Activated CD4-positive, alpha-beta T cell treated with anti-CD3 and anti-CD28 coated beads, Interleukin-10, Interleukin-2, amounts not matched to agents 100 ng/mL and 50 ng/mL, durations not matched to agents 16 hours and 8 hours (primary cell): Measurements from ENCODE around the gene SERPINB5.
A peak's percentile ranks its signal among the peaks of the same experiment; 100 is the strongest.

ENCODE experiments used
- DNase-seq: peaks from one replicate; pipeline ENCODE4 v3.0.0-alpha.2; 2020

The SERPINB5 gene

DNA sequence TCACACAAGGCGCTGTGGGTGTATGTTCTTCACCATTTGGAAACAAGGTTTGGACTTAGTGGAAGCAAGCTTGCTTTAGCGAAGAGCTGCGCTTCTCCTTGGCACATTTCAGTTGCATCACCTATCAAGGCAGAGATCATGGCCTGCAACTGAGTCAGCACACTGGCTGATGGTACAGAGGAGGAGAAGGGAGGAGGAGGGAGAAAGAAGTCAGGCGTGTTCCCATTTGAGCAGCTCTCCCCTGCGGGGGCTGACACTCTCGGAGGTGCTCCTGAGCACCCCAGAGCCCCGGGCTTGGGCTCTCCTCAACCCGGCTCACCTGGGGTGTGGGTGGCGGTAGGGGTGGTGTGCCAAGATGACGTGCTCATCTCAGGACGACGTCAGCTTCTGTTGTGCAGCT, 6.0 kb upstream of the SERPINB5 start:
- no peak for DNase-seq

DNA sequence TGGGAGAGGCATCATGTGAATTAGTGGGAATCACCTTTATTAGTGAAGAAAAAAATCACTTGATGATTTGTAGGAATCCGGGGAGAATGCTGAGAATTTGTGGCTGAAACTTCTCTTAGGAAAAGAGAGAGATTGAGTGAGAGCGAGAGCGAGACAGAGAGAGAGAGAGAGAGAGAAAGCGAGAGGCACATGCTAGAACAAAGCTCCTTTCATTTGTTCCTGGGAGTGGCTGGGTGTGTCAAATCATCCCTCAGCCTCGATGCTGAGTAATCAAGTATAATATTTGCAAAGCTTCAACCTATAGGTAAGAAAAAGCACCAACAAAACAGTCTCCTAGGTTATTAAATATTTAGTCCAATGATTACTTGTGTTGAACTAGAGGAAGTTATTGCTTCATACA, 4.4 kb upstream of the SERPINB5 start:
- DNase-seq, result peak; percentile 4

DNA sequence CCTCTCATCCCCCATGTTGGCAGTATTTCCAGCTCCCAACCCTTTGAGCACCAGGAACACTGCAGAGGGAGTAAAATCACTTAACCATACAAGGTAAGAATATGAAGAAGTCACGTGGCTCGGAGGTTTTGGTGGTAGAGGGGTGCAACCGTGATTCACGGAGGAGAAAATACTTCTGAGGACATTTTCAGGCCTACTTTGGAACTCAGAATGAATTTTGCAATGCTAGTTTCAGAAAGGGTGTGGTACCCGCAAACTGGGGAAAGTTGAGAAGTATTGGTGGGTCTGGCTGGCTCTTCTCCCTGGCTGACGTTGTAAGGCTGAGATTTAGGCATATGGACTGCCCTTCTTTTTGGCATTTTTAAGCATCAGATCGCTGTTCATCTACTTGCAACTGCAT, 442 bp downstream of the SERPINB5 start:
- DNase-seq, result no peak

DNA sequence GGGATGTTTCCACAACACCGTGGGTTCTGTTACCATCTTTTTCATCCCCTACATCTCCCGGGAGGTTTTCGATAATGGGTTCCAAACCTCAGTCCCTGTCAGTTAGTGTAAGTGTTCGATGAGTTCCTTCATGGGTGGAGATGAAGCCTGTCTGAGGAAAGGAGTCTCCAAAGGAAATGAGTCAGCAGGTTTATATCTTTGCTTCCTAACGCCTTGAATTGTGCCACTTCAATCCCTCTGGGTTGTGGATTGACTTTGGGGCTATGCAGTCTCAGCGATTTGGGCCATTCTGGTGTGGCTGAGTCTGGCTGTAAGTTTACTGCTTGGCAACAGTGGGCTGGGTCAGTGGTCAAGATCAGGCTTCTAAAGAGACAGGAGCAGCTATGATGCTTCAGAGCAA, 1.2 kb downstream of the SERPINB5 start:
- DNase-seq, result no peak

DNA sequence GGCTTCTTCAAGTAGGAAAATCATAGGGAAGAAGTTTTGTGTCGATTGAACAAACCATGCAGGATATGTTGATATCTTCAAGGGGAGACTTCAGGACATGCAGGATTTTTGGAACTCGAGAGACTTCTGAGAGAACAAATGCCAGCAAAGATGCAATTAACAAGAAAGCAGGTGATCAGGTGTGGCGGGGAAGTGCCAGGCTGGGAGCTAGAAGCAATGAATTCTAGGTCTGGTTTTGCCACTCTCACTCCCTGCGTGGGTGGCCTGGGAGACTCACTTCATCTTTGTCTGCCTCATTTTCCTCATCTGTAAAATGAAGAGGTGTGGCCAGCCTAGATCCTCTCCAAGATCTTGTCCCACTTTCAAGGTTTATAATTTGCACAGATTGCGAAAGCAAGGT, 3.1 kb downstream of the SERPINB5 start:
- DNase-seq, result no peak

DNA sequence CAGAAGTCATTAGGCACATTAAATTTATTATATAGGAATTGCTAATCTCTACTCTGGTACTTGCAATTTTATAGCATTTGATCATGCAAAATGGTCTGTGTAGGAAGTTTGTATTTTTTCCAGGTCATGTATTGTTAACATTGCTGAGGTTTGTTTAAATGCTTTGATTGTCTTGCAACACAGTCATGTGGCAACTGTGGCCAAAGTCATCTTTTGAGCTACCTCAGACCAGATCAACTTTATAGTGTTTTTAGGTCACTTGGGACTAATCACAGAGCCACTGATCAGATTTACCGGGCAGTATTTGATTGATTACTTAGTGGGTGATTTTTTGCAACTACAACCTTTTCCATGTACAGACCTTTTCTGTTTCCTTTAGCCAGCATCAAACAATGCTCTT, 3.7 kb downstream of the SERPINB5 start:
- DNase-seq, result no peak

DNA sequence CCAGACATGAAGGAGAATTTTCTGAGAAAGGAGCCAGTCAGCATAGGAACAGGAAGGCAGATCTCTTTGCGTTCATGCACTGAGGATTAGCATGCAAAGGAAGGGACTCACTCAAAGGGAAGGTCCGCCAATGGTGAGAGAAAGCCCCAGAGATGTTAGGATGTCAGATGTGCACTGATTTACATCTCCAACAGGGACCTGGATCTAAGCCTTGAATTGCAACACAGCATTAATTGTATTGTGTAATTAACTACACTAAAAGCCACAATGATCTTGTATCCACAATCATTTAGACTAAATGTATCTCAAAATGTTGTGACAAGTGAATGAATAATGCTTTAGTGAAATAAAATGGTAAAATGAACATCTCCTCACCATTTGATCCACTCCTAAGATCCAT, 4.2 kb downstream of the SERPINB5 start:
- no peak for DNase-seq

DNA sequence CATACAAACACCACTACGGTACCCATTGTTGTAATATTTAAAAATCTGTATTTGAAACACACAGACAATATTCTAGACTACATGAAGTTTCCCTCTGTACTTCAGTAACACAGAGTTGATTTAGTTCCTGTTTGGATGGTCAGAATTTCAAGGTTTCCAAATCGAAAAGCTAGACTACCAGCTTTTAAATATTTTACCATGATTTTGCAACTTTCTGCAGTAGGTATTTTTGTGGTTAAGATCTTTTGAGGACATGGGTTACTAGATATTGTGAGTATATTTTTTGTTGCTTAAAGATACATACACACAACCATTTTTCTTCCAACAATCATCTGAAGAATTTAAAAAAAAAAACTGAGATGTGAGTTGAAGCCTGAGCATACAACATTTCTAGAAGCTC, 10.9 kb downstream of the SERPINB5 start:
- no peak for DNase-seq

DNA sequence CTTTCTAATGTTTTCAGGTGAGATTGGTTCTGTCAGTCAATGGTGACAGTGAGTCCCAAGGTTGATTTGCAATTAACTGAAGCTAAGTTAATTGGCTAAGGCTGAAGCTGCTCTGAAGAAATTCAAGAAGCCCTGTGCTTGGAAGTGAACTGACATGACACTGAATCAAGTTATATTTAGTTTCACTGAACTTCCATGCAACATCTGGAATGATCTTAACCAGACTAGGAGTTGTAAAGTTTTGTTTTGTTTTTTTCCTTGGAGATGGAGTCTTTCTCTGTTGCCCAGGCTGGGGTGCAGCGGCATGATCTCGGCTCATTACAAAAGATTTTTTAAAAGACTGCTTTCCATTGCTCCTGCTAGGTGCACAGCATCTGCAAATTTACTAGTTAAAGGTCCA, 11.4 kb downstream of the SERPINB5 start:
- DNase-seq, result no peak

DNA sequence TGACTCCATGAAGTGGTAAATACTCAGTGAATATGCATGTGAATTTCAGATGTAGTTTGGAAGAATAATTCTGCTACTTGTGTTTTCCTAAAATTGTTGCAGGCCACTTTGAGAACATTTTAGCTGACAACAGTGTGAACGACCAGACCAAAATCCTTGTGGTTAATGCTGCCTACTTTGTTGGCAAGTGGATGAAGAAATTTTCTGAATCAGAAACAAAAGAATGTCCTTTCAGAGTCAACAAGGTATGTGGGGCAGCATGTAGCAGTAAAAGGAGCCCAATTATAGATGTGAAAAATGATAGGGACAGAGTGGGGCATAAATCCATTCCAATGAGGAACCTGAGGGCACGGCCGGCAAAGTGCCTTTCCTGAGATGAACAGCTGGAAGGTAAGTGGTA, 16.1 kb downstream of the SERPINB5 start:
- no peak for DNase-seq

DNA sequence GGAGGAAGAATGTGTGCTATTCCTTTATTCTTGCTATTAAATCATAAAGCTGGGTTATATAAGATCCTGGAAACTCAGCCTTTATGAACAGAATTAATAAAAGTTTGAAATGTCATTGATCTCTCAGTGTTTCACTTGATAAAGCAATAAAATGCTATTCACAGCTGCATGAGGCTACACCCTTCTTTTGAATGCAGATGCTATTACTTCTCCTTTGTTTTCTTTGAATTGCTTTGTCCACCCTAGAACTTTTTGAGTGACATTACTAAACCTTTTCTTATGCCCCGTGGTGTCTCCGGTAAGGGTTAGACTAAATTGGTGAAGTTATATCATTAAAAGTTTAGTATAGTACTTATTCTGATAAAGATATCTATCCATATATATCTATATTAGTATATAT, 18.9 kb downstream of the SERPINB5 start:
- DNase-seq, result no peak

DNA sequence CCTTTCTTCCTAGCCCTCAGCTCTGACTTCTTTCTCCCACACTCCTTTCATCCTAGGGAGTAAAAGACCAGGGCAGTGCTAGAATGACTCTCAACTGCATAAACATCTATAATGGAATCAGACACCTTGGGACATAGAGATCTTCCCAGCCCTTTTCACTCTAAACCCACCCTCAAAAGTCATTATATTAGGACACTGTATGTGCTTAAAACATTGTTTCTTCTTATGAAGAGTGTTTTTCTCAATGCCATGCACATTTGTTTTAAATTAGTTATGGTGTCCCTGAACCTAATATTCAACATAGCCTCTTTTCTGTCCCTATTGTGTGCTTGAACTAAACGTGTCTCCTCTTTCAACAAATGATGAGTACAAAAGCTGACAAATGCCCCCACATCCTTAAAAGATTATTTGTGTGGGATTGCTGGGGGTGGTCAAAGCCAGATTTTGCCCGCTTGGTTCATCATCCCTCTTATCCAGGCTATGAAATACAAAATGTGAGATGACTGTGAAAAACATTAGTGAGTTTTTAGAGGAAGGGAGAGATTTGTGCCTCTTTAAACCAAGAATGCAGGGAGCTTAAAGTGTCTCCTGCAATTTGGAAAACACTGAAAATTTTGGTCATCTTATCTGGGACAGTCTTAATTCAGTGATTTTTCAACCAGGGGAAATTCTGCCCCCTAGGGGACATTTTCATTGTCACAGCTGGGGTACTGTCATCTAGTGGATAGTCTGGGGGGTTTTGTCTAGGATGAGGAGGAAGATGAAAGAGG, 29.0 kb downstream of the SERPINB5 start:
- peak; percentile 50 for DNase-seq

DNA sequence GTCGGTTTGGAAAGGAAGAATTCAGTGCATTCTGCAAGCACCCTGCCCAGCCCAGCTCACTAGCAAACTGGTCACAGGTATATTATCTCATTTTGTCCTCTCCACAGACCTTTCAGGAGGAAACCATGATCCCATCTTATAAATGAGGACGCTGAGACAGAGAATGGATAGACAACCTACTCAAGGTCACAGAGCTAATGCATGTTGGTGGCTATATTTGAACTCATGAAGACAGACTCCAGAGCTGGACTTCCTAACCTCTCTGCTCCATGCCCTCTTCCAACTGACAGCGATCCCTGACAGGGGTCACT, 29.5 kb downstream of the SERPINB5 start:
- no peak for DNase-seq

DNA sequence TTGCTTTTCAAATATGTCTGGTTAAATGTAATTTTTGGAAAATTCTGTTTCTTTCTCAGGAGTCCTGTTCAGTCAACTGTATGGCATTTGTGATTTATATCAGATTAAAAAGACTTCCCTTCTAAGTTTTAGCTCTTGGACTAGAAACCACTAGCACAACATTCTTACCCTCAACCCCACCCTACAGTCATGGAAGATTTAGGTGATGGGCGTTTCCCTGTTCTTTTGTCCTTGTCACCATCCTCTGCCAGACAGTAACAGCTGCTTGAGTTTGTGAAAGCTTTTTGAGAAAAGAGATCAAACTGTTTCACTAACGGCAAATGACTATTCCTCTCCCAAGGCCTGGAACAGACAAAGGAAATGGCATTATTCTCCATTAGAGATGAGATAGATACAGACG, 31.8 kb downstream of the SERPINB5 start:
- no peak for DNase-seq

DNA sequence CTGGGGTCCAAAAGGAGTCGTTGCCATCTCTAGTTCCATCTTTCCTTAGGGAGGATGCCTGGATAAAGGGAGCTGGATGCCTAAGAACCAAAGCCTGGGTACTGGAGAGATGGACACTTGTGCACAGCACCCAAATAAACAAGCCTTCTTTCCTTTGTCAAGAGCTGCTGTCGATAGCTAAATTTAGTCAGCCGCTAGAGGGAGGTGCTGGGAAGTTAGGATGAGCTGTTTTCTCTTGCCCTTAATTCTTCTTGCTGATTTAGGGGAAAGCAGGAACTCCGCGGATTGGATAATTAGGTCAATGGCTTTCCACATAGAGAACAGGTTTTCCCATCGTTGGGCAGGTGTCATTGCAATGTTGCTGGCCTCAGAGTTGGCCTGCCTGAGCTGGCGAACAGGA, 34.5 kb downstream of the SERPINB5 start:
- DNase-seq, result peak; percentile 20

DNA sequence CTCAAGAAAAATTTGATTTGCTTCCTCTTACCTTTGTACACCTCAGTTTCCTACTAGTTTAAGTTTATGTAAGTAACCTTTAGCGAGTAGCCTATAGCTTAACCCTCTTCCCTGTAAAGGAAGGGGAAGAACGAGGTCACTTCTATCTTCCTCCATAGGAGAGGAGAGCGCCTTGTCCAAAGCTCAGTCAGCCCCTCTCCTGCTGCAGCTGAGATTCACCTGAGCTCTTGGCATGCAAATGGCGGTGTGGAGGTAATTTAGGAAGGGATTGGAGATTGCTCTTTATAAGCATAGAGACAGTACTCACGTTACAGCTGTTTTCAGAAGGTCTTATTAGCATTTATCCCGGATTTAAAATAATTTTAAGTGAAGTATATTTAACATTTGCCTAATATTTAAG, 37.6 kb downstream of the SERPINB5 start:
- no peak for DNase-seq

DNA sequence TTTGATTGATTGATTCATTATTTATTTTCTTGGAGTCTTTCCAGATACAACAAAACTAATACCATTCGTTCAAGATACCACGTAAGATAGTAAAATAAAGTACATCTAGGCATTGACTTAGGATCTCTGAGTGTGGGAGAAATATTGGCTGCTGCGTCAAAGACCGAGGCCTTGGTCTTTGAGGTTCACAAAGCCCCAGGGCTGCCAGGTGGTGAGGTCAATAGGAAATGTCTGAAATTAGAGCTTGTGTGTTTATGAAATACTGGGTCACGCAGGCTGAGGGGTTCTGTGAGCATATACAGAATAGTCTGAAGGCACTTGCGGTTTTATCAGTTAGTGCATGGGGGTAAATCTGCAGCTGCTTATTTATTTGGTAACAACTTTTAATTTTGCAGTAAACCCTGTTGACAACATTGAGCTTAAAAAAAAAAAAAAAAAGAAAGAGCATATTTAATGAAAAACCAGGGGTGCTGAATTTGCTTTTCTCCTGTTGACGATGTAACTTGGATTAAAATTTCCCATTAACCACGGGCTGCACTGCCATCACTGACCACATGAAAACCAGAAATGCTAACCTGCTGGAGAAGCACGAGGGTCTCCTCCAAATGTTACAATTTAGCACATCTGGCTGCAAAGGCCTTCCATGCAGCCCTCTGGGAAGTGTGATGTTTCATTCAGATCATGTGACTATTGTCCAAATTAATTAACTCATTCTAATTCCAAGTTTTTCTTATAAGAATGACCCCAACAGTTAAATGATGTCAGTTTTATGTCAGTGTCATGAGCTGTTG, 38.3 kb downstream of the SERPINB5 start:
- DNase-seq, result no peak

DNA sequence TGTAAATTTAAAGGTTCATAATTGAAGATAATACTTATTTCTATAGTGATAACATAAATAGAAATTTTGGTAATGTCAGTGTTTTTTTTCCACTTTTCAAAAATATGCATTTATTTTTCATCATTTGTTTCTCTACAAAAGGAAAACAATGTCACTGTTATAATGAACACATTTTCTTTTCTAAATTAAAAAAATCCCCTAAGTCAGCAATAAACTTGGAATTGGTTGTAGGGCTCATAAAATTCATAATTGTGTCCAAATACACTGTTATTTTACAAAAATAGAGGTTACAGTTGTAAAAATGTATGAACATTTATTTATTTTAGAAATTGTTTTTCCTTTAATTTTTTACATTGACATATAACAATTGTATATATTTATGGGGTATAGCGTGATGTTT, 39.0 kb downstream of the SERPINB5 start:
- no peak for DNase-seq

DNA sequence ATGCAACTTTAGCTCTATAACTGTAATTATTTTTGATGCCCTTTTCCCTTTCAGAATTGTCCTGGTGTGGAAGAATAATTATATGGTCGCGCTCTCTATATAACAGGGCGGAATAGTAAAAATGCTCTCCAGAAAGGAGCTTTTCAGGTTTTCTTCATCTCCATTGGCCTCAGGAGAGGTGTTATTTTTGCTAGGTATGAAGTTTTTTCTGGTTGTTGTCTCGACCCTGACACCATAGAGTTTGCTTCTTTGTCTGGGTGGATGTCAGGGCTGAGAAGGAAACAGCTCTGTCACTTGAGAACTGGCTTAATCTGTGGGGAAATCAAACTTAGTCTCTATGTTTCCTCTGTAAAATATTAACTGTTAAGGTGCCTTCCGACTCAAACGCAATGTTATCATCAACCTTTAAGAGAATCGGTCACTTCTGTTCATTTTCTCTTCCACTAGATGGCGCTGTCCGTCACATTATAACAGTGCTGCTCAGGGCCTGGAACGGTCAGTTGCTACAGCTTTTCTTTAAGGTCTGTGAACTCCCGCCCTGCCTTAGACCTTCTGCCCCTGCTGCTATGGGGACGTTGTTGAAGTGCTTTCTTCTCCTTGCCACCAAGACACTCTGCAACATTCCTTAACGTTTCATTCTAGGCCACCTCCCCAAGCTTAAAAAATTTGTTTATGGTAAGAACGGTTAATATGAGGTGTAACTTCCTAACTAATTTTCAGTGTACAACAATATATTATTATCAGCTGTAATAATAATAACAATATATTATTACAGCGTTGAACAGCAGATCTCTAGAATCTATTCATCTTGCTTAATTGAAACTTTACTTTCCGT, 41.6 kb downstream of the SERPINB5 start:
- peak; percentile 79 for DNase-seq

DNA sequence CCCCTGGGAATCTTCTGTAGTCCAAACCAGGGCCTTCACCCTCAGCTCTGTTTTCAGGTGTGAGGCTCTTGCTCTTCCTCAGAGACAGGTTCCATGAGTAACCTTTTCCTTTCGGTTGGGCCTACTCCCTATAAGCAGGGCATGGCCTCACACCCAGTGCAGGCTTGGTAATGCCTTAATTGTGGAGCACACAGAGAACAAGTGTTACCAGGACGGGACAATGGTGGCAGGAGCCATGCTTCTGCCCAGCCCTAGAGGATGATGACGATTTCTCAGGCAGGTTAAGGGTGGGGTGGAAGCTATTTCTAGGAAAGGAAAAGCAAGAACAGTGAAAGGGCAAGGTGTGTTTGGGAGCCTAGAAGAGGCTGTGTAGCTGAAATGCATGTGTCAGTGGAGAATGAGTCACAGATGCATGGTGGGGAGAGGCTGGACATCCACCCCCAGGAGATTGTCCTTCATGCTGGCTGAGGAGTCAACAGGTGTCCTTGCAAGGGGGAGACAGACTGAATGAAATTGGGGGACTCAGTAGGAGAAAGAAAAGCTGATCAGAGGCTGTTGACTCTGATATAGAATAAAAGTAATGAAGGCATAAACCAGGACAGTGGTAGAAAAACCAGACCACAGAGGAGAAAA, 43.4 kb downstream of the SERPINB5 start:
- DNase-seq, result no peak

DNA sequence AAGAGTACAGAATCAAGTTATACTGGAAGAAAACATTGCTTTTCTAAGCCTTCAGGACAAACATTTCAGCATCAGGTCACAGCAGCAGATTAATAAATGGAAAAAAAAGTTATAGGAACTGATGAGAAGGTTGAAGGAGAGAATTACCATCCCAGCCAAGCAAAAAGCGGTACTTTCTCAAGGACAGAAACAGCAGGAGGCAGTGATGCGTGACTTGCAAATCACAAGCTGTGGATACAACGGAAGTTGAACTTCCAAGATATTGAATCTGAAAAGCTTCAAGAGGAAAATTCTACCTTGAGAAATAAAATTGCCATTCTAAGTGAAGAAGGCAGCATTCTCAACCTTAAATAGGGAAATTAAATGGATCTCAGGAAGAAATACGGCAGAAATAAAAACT, 46.9 kb downstream of the SERPINB5 start:
- no peak for DNase-seq

DNA sequence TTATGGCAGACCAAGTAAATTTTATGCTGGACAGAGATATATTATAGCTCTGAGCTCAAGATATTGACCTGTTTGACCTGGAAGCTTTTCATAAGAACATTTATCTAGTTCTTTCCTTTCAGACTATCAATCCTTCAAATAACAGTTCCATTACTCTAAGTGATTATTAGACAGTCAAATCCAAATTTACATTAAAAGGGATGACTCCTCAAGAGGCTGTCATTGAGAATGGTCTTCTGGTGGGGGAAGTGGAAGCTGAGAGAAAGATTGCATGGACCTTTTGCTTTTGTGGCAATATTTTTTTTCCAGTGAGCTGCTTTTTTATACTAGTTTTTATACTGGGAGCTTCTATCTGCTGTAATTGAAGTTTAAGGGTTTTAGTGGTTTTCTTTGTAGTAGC, 50.5 kb downstream of the SERPINB5 start:
- no peak for DNase-seq

DNA sequence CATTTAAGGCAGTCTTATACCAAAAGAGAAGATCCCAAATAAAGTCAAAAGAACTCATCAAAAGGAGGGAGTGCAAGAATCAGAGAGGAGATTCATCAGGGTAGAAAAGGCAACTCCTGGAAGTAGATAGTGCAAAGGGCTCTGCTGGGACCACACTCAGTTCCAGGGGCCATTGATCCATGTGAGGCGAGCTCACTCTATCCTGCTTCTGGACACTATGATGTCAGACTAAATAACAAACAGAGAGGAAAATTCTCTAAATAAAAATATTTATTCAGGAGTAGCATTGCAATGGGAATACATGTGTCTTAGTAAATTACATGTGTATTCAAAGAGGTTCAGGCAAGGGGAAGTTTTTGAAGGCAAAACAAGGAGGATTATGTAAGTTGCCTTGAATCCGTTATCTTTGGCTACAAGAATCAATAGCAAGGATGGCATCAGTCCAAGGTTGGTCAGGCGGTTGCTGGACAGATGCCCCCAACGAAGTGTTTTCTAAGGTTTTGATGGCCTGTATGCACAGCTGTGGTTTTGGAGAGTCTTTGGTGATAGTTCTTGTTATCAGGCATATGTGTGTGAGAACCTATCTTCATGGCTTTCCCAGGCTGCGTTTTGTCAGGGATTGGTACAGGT, 52.2 kb downstream of the SERPINB5 start:
- DNase-seq, result no peak
